NB4 (cell line): ENCODE measurements around the gene SLK.

Experiments used
- DNase-seq: peaks from one replicate; pipeline ENCODE4 v3.0.0; 2010; ENCODE audit warnings: low read depth
- H3K4me3 ChIP-seq: one replicate; pipeline ENCODE4 v1.5.1; 2011; ENCODE audit warnings: mild to moderate bottlenecking, low read depth, low read length, moderate library complexity
- MYC ChIP-seq: IDR thresholded peaks from 2 replicates; pipeline ENCODE4 v1.6.1; 2011; ENCODE audit warnings: low read depth, low read length
- POLR2A ChIP-seq: IDR thresholded peaks from 2 replicates; pipeline ENCODE4 v1.6.1; 2011; ENCODE audit warnings: mild to moderate bottlenecking; ENCODE audit not compliant: insufficient read length; ENCODE audit errors: extremely low read depth
- TF ChIP-seq, protein P1 (sequence below): IDR thresholded peaks from 2 replicates; pipeline ENCODE4 v1.6.1; 2011; ENCODE audit warnings: low read depth, low read length
- TF ChIP-seq, protein P2 (sequence below): IDR thresholded peaks from one replicate; pipeline ENCODE4 v1.5.1; 2012; ENCODE audit warnings: low read depth, low read length

Gene SLK

DNA sequence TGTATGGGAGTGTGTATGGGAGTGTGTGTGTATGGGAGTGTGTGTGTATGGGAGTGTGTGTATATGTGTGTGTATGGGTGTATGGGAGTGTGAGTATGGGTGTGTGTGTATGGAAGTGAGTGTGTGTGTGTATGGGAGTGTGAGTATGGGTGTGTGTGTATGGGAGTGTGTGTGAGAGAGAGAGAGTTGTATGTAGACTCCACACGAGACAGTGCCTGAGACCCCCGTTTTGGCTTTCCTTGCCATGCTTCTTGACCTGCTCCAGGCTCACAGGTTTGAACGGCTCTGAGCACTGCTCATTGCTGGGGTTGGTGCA is 69.1 kb downstream of the SLK start:
- TF ChIP-seq, protein P1, sequence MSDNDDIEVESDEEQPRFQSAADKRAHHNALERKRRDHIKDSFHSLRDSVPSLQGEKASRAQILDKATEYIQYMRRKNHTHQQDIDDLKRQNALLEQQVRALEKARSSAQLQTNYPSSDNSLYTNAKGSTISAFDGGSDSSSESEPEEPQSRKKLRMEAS: no peak
- TF ChIP-seq POLR2A (no peak), MYC (no peak)
- TF ChIP-seq, protein P2, sequence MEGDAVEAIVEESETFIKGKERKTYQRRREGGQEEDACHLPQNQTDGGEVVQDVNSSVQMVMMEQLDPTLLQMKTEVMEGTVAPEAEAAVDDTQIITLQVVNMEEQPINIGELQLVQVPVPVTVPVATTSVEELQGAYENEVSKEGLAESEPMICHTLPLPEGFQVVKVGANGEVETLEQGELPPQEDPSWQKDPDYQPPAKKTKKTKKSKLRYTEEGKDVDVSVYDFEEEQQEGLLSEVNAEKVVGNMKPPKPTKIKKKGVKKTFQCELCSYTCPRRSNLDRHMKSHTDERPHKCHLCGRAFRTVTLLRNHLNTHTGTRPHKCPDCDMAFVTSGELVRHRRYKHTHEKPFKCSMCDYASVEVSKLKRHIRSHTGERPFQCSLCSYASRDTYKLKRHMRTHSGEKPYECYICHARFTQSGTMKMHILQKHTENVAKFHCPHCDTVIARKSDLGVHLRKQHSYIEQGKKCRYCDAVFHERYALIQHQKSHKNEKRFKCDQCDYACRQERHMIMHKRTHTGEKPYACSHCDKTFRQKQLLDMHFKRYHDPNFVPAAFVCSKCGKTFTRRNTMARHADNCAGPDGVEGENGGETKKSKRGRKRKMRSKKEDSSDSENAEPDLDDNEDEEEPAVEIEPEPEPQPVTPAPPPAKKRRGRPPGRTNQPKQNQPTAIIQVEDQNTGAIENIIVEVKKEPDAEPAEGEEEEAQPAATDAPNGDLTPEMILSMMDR: no peak
- no peak overlapping the region for H3K4me3 ChIP-seq
- DNase-seq: no peak

DNA sequence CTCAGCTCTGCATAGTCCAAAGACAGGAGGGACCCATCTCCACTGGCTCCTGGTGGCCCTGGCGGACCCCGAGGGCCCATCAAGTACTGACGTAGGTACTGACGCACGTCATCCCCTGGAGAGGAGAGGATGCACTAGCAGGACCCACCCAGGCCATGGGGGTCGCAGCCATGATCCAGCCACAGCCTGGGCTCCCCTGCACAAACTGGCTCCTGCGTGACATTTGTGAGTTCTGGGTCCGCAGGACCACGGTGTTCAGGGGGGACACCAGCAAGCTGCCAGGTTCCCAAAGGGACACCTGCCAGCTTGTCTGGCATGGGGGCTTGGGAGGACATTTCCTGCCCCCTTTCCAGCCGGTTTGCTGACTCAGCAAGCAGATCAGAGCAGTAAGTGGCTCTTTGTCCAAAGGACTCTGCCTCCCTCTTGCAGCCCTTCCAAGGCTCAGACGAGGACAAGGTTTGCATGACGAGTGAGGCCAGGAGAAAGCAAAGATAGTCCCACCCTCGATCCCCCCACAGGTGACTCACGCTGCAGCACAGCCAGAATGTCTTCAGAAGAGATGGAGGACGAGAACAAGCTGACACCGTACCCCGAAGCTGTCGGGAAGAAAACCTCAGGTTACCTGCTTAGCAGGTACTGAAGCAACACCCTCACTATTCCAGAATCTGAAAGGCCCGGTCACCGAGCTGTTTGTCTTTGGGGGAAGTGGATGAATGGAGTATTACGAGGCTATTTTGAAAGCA is 69.7 kb downstream of the SLK start:
- DNase-seq: no peak
- no peak overlapping the region for H3K4me3 ChIP-seq
- TF ChIP-seq, protein P1: no peak
- TF ChIP-seq MYC: no peak
- TF ChIP-seq POLR2A: no peak
- TF ChIP-seq, protein P2: no peak

DNA sequence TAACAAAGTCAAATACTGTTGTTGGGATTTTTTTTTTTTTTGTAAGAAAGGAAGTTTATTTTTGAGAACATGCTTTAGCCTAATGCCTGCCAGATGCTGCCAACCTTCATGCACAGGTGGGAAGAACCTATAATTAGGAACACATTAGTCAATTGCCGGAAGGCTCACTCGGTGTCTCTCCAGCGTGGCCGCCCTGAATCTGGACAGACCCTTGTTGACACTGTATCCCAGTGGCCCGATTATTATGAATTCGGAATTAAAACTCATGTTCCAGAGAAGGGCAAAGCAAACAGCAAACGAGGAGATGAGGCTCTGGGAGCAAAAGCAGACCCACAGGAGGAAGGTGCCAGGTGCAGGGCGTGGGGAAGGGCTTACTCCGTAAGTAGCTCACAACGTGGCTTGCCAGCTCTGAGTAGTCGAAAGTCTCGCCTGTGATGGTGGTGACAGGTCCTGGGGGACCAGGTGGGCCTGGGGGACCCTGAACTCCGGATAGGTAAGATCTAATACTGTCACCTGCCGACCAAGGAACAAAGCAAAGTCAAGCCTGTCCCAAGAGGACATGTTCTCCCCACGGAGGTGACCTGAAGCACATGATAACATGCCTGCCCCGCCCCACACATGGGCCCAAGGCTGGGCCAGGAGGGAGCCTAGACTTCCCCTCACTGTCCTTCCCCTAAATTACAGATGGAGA is 70.5 kb downstream of the SLK start:
- no peak for DNase-seq
- H3K4me3 ChIP-seq: no peak overlapping the region
- no peak for TF ChIP-seq POLR2A
- TF ChIP-seq, protein P2: no peak
- TF ChIP-seq, protein P1: no peak
- no peak for TF ChIP-seq MYC

DNA sequence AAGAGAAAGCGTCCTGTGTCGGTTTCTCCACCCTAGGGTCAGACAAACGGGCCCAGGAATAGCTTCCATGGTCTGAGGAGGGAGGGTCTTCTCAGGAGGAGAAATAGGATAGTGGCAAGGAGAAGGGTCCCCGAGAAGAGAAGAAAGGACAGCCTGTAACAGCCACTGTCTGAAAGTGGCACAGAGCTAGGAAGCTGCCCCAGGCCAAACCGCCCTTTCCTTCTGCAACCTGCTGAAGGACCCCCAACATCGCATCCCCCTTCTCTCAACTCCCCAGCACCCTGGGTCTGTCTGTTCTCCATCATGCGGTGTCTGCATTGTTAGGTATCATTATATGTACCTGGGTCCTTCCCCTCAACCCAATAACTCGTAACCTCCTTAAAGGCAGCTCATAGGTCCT is 71.6 kb downstream of the SLK start:
- no peak overlapping the region for H3K4me3 ChIP-seq
- TF ChIP-seq POLR2A: no peak
- TF ChIP-seq, protein P1: no peak
- TF ChIP-seq, protein P2: no peak
- TF ChIP-seq MYC: no peak
- no peak for DNase-seq

DNA sequence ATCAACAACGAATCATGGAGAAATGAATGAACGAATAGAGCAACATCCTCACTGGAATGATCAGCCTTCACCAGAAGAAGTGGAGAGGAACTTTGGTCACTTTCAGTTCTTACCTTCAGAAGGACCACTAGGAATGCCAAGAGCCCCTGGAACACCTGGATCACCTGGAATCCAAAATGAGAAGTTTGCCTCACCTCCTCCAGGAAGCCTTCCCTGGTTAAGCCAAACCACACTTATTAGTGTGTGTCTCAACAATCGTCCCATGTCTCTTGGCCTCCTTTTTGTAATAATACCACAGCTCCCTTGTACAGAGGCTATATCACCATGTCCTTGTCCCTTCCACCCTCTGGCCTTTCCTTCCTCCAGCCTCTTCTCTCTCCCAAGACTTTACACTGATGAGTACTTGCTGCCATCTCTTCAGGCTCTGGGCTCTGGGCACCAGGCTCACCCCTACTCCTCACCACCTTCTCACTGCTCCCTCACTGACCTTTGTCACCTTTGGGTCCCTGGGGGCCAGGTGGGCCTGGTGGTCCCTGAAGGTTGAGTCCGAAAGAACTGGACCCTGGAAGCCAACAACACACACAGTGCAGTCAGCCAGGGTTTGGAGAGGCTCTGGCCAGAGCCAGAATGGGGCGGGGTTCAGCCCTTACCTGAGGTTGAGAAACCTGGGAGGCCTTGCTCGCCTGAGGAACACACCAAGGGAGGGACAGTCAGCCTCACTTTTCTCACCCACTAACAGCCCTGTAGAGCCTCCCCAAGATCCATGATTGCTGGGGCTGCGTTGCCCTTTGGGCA is 72.2 kb downstream of the SLK start:
- H3K4me3 ChIP-seq: no peak overlapping the region
- TF ChIP-seq, protein P2: no peak
- TF ChIP-seq MYC (no peak), POLR2A (no peak)
- TF ChIP-seq, protein P1: no peak
- DNase-seq: no peak
